Measurements from ENCODE around the gene STXBP6. TPM values are rescaled to one million over a fixed set of nuclear protein-coding genes. Genes with fewer than 3 reads are reported as not detected.

Gene STXBP6
- total RNA-seq, 1 donor from 2014 or later, result 29.4 TPM

DNA sequence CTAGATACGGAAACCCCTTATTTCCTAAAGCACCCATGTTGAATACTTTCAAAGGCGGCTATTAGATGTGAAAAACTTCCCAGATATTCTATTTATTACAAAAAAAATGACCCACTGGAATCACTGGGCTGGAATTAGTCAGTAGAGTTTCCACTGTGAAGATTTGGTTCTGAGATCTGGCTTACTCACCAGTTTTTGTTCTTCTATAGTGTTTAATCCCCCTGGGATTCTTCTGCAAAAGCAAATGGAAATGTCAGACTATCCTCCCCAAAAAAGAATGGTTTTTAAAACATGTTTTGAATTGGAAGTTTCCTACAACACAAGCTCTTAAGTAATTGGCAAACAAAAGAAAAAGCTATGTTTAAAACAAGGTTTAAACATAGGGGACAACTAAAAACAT, 166.4 kb downstream of the STXBP6 start:
- no peaks in the 10 kb centered on the region for H3K27me3 ChIP-seq (ENCODE audit: low read depth)
- no peaks in the 10 kb centered on the region for H3K9me3 ChIP-seq
- H3K4me1 ChIP-seq, result no peaks in the 10 kb centered on the region
- no peak overlapping the region for H3K27ac ChIP-seq
- TF ChIP-seq, protein P1, sequence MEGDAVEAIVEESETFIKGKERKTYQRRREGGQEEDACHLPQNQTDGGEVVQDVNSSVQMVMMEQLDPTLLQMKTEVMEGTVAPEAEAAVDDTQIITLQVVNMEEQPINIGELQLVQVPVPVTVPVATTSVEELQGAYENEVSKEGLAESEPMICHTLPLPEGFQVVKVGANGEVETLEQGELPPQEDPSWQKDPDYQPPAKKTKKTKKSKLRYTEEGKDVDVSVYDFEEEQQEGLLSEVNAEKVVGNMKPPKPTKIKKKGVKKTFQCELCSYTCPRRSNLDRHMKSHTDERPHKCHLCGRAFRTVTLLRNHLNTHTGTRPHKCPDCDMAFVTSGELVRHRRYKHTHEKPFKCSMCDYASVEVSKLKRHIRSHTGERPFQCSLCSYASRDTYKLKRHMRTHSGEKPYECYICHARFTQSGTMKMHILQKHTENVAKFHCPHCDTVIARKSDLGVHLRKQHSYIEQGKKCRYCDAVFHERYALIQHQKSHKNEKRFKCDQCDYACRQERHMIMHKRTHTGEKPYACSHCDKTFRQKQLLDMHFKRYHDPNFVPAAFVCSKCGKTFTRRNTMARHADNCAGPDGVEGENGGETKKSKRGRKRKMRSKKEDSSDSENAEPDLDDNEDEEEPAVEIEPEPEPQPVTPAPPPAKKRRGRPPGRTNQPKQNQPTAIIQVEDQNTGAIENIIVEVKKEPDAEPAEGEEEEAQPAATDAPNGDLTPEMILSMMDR (IDR thresholded peaks at IDR 0.05), result no peak
- H3K36me3 ChIP-seq, result no peaks in the 10 kb centered on the region
- intact Hi-C loops (cut with DNase I), result no loop called here
- no peak for DNase-seq
- no peak for ATAC-seq
- H3K4me3 ChIP-seq, result no peak overlapping the region

DNA sequence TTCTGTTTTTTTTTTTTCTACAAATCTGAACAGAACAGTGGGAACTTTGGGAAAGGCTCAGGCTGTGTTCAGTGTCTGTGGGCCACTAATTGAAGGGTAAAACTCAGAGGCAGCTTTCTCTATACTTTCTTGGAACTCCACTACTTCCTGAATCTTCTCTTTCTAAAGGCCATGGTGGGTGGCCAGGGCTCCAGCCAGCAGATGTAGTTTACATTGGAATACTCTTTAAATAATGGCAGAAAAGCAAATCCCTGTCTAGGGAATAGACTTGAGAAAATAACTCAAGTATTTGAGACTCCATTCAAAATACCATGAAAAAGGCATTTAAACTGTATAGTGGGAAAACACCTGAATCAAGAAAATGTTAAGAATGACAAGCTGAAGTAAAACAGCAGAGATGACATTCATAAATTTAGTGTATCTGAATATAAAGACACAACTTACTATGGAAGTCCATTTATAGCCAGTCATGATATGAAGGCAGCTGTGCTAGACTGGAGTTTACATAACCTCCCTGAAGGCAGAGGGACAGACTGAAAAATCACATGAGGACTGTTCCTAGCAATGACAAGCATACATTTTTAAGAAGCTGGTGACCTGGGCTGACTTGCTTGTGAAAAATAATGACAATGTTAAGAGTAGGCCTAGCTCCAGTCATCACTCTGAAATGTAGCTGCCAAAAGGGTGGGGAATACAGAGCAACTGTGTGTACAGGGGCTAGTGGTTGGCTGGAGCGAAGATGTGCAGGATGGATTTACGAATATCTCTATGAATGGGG, 168.6 kb downstream of the STXBP6 start:
- H3K4me1 ChIP-seq, result peaks cover 14% of the 10 kb centered on the region
- no peaks in the 10 kb centered on the region for H3K9me3 ChIP-seq
- no peak overlapping the region for H3K27ac ChIP-seq
- intact Hi-C loops (cut with DNase I), result no loop called here
- DNase-seq, result no peak
- H3K36me3 ChIP-seq, result no peaks in the 10 kb centered on the region
- ATAC-seq, result no peak
- TF ChIP-seq, protein P1 (IDR thresholded peaks at IDR 0.05), result no peak
- no peak overlapping the region for H3K4me3 ChIP-seq
- H3K27me3 ChIP-seq (ENCODE audit: low read depth), result no peaks in the 10 kb centered on the region

DNA sequence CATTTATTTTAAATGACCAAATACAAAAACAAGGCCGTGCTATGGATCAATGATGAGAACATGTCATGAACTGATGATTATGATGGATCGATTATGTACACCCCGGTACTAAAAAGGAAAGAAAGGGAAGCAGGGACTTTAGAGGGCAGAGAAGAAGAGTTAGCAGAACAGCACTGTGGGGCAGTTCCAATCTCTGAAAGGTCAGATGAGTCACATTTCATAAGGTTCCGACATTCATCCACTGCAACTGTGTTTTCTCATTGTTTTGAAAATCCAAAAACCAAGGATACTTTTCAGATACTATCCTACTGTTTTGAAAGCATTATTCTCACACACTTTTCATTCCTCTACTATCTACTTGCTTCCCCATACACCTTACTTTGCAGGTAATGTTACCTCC, 169.3 kb downstream of the STXBP6 start:
- H3K36me3 ChIP-seq, result no peaks in the 10 kb centered on the region
- no peak overlapping the region for H3K4me3 ChIP-seq
- H3K27ac ChIP-seq, result no peak overlapping the region
- ATAC-seq (no peak), DNase-seq (no peak)
- peaks cover 17% of the 10 kb centered on the region for H3K4me1 ChIP-seq
- intact Hi-C loops (cut with DNase I), result no loop called here
- no peaks in the 10 kb centered on the region for H3K27me3 ChIP-seq (ENCODE audit: low read depth)
- no peaks in the 10 kb centered on the region for H3K9me3 ChIP-seq
- TF ChIP-seq, protein P1 (IDR thresholded peaks at IDR 0.05), result no peak

DNA sequence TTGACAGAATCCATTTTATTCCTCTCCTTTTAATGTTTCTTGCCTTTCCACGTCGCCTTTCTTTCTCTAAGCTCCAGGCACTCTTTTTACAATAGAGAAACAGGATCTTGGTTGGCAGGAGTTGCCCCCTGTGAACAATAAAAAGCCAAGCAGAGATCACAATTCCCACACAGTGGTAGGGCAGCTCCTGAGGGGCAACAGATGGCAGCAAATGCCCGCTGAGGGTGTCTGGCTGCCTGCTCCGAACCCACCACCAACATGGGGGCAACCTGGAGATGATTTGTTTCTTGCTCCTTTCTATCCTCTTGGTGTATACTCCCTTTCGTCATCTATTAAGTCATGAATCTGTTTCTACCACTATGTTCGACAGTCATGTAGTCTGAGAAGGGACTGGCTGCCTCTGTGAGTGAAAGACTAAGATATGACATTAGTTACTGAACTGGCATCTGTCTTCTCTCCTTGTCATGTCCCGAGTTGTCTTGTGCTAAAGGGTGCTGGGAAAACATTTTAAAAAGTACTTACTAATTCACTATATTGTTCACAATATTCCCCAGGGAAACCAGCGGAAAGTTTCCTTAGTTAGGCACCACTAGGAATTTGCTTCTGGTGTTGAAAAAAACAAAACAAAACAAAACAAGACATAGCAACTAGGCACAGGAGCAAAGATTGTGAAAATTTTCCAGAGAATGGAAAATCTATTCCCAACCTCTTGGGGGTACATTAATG, 170.1 kb downstream of the STXBP6 start:
- H3K9me3 ChIP-seq, result no peaks in the 10 kb centered on the region
- no peak overlapping the region for H3K4me3 ChIP-seq
- H3K4me1 ChIP-seq, result peaks cover 26% of the 10 kb centered on the region
- ATAC-seq (no peak), DNase-seq (no peak)
- TF ChIP-seq, protein P1 (IDR thresholded peaks at IDR 0.05), result no peak
- H3K27me3 ChIP-seq (ENCODE audit: low read depth), result no peaks in the 10 kb centered on the region
- no peaks in the 10 kb centered on the region for H3K36me3 ChIP-seq
- H3K27ac ChIP-seq, result no peak overlapping the region
- intact Hi-C loops (cut with DNase I), result no loop called here

DNA sequence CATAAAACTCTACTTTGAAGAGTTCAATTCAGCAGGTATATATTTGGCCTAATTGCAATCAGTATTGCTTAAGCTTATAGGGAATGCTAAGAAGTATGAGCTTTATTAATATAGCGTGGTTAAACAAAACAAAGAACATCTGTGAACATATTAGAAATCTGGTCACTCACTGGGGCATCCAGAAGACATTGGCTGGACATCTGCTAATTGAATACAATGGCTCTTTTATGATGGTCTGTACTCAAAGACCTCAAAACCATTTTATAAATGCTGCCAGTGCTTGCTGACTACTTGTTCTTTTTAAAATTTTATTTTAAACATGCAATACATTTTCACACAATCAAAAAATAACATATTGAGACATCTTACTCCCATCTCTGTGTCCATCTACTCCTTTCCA, 173.0 kb downstream of the STXBP6 start:
- H3K9me3 ChIP-seq, result no peaks in the 10 kb centered on the region
- peaks cover 33% of the 10 kb centered on the region for H3K4me1 ChIP-seq
- no peak overlapping the region for H3K27ac ChIP-seq
- TF ChIP-seq, protein P1 (IDR thresholded peaks at IDR 0.05), result no peak
- DNase-seq (no peak), ATAC-seq (no peak)
- no peaks in the 10 kb centered on the region for H3K36me3 ChIP-seq
- intact Hi-C loops (cut with DNase I), result no loop called here
- H3K27me3 ChIP-seq (ENCODE audit: low read depth), result no peaks in the 10 kb centered on the region
- H3K4me3 ChIP-seq, result no peak overlapping the region

All from lower lobe of right lung (tissue), 2 donors.